OCI-LY1 (cell line): ENCODE results near the gene TMEM87A.
"Not testable (repeated sequence)": the region's sequence is repeated elsewhere in the genome, so short reads cannot be mapped to it uniquely, and the experiment has no call there.

ENCODE experiments used
- H2AFZ ChIP-seq: fragments of 200-600 bp; sonication (generic), shearing (Covaris generic); 2 replicates; pipeline ENCODE4 v1.6.0; 2014; ENCODE audit warnings: antibody characterized with exemption, mild to moderate bottlenecking, low read length
- H3F3A ChIP-seq: fragments of 200-600 bp; sonication (generic), shearing (Covaris generic); 2 replicates; pipeline ENCODE4 v1.6.0; 2014; ENCODE audit warnings: mild to moderate bottlenecking, antibody characterized with exemption, low read length, moderate library complexity; ENCODE audit not compliant: insufficient read depth
- H3K27ac ChIP-seq: fragments of 200-600 bp; sonication (generic); 2 replicates; pipeline ENCODE4 v1.5.1; 2014; ENCODE audit warnings: low read length, mixed run types, mild to moderate bottlenecking, low read depth; ENCODE audit not compliant: poor library complexity, severe bottlenecking
- H3K27me3 ChIP-seq: fragments of 200-600 bp; sonication (generic); 2 replicates; pipeline ENCODE4 v1.6.0; 2014; ENCODE audit warnings: antibody characterized with exemption, mild to moderate bottlenecking, low read length, moderate library complexity; ENCODE audit not compliant: insufficient read depth
- H3K36me3 ChIP-seq: fragments of 200-600 bp; sonication (generic); 2 replicates; pipeline ENCODE4 v1.6.1; 2014; ENCODE audit warnings: mild to moderate bottlenecking, antibody characterized with exemption, low read length, moderate library complexity, mixed read lengths; ENCODE audit not compliant: insufficient read depth
- H3K4me1 ChIP-seq: fragments of 200-600 bp; sonication (generic); 2 replicates; pipeline ENCODE4 v1.5.1; 2014; ENCODE audit warnings: mild to moderate bottlenecking, low read length, moderate library complexity; ENCODE audit not compliant: insufficient read depth, severe bottlenecking
- H3K4me2 ChIP-seq: fragments of 200-600 bp; sonication (generic), shearing (Covaris generic); 2 replicates; pipeline ENCODE4 v1.6.1; 2014; ENCODE audit warnings: low read length
- H3K4me3 ChIP-seq: fragments of 200-600 bp; sonication (generic); 2 replicates; pipeline ENCODE4 v1.5.1; 2014; ENCODE audit warnings: low read length, low read depth, mild to moderate bottlenecking, mixed read lengths; ENCODE audit not compliant: poor library complexity, severe bottlenecking
- H3K79me2 ChIP-seq: fragments of 200-600 bp; shearing (Covaris generic); 2 replicates; pipeline ENCODE4 v1.6.1; 2016; ENCODE audit warnings: mixed run types, low read length, mixed read lengths; ENCODE audit not compliant: insufficient read depth
- H3K9ac ChIP-seq: fragments of 200-600 bp; sonication (generic), shearing (Covaris generic); 2 replicates; pipeline ENCODE4 v1.6.1; 2014; ENCODE audit warnings: mild to moderate bottlenecking, low read length, mixed read lengths
- H3K9me2 ChIP-seq: fragments of 200-600 bp; sonication (generic), shearing (Covaris generic); 2 replicates; pipeline ENCODE4 v1.6.1; 2014; ENCODE audit warnings: low read depth, mild to moderate bottlenecking, low read length, mixed read lengths
- H3K9me3 ChIP-seq: fragments of 200-600 bp; shearing (Covaris generic); 2 replicates; pipeline ENCODE4 v1.6.1; 2014; ENCODE audit warnings: low read length, mixed read lengths
- H4K20me1 ChIP-seq: fragments of 200-600 bp; sonication (generic), shearing (Covaris generic); 2 replicates; pipeline ENCODE4 v1.6.0; 2016; ENCODE audit warnings: mild to moderate bottlenecking, low read length; ENCODE audit not compliant: insufficient read depth
- EZH2 ChIP-seq: fragments of 200-600 bp; sonication (generic), shearing (Covaris generic); IDR thresholded peaks from 2 replicates; pipeline ENCODE4 v1.8.0; 2017; ENCODE audit warnings: borderline replicate concordance, mixed run types, mild to moderate bottlenecking, antibody characterized with exemption, low read length, moderate library complexity, mixed read lengths
- TF ChIP-seq, protein P1 (sequence below): fragments of 200-600 bp; sonication (generic), shearing (Covaris generic); IDR thresholded peaks from 2 replicates; pipeline ENCODE4 v1.5.1; 2017; ENCODE audit warnings: mild to moderate bottlenecking, antibody characterized with exemption, low read length, moderate library complexity, mixed read lengths

Gene TMEM87A

DNA sequence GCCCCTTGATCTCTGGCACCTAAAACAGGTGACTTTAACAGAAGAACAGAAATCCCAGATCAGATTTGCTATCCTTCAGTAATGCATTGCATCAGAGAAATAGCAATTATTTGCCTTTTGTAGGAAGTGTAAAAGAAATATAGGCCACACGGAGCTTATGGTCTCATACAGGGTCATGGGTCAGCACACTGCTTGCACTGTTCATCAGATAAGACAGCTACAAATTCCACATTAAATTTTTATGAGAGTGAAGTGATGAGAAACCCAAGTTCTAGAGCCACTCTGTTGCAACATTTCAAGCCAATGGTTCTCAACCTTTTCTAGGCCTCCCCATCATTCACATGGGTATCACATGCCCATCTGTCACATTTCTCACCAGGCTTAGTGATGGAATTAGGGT lies 33.4 kb upstream of the TMEM87A start:
- H3K9me3 ChIP-seq: no peaks in the 10 kb centered on the region
- H3K27me3 ChIP-seq: no peaks in the 10 kb centered on the region
- no peaks in the 10 kb centered on the region for H3K9me2 ChIP-seq
- H4K20me1 ChIP-seq: no peaks in the 10 kb centered on the region
- H3K79me2 ChIP-seq: no peaks in the 10 kb centered on the region
- no peaks in the 10 kb centered on the region for H3K4me1 ChIP-seq
- no peak overlapping the region for H3K4me3 ChIP-seq
- no peaks in the 10 kb centered on the region for H3F3A ChIP-seq
- H3K9ac ChIP-seq: no peak overlapping the region
- H3K4me2 ChIP-seq: no peak overlapping the region
- no peak for TF ChIP-seq EZH2
- TF ChIP-seq, protein P1, sequence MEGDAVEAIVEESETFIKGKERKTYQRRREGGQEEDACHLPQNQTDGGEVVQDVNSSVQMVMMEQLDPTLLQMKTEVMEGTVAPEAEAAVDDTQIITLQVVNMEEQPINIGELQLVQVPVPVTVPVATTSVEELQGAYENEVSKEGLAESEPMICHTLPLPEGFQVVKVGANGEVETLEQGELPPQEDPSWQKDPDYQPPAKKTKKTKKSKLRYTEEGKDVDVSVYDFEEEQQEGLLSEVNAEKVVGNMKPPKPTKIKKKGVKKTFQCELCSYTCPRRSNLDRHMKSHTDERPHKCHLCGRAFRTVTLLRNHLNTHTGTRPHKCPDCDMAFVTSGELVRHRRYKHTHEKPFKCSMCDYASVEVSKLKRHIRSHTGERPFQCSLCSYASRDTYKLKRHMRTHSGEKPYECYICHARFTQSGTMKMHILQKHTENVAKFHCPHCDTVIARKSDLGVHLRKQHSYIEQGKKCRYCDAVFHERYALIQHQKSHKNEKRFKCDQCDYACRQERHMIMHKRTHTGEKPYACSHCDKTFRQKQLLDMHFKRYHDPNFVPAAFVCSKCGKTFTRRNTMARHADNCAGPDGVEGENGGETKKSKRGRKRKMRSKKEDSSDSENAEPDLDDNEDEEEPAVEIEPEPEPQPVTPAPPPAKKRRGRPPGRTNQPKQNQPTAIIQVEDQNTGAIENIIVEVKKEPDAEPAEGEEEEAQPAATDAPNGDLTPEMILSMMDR: no peak
- no peak overlapping the region for H3K27ac ChIP-seq
- no peak overlapping the region for H2AFZ ChIP-seq
- no peaks in the 10 kb centered on the region for H3K36me3 ChIP-seq

DNA sequence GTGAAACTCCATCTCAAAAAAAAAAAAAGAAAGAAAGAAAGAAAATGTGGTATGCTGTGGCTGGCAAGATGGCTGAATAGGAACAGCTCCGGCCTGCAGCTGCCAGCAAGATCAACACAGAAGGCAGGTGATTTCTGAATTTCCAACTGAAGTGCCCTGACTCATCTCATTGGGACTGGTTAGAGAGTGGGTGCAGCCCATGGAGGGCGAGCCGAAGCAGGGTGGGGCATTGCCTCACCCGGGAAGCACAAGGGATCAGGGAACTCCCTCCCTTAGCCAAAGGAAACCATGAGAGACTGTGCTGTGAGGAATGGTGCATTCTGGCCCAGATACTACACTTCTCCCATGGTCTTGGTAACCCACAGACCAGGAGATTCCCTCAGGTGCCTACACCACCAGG lies 27.8 kb upstream of the TMEM87A start:
- H4K20me1 ChIP-seq, H3K9me2 ChIP-seq, H3K4me3 ChIP-seq, H3K27ac ChIP-seq, H3K36me3 ChIP-seq, H3K27me3 ChIP-seq, H3K4me1 ChIP-seq, H3F3A ChIP-seq, H2AFZ ChIP-seq, H3K9ac ChIP-seq, H3K4me2 ChIP-seq, H3K79me2 ChIP-seq, H3K9me3 ChIP-seq: not testable (repeated sequence)

DNA sequence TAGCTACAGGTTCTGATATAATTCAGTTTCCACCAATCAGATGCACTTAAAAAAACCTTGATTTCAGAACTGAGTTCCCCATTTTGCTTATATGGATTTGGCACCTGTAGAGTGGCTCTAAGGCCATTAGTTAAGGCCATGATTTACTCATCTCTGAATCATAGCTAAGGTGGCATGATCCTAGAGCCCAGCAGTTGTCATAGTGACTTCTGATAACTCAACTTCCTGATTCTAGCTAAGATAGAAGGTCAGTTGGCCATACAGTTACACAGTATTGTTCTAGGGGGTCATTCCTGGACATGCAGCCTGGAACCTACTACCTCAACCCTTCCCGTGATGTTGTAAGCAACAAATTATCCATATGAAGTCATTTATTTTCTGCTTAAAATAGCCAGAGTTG lies 15.9 kb upstream of the TMEM87A start:
- no peak for TF ChIP-seq EZH2
- TF ChIP-seq, protein P1: no peak
- Histone ChIP-seq H3F3A (no peaks in the 10 kb centered on the region), H3K27ac (no peak overlapping the region), H3K9me2 (no peaks in the 10 kb centered on the region), H3K9ac (no peak overlapping the region), H2AFZ (no peak overlapping the region), H3K79me2 (no peaks in the 10 kb centered on the region), H3K4me1 (no peaks in the 10 kb centered on the region), H3K36me3 (no peaks in the 10 kb centered on the region), H3K4me2 (no peak overlapping the region), H4K20me1 (no peaks in the 10 kb centered on the region), H3K4me3 (no peak overlapping the region), H3K27me3 (no peaks in the 10 kb centered on the region), H3K9me3 (no peaks in the 10 kb centered on the region)

DNA sequence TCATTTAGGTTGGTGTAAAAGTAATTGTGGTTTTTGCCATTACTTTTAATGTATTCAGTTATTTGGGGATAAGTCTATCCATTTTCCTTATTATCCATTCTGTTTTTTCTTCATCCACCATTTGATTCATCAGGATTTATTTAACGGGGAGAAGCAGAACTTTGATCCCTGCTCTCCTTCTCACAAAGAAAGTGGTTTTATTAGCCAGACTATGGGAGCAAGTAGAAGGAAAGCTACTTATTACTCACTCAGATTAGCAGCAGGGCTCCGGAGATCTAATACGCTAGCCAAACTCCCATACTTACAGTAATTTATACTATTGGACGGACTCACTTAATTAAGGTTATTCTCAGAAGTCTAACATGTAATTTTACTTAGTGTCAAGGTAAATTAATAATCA lies 14.7 kb upstream of the TMEM87A start:
- no peak for TF ChIP-seq EZH2
- TF ChIP-seq, protein P1: no peak
- H2AFZ ChIP-seq: no peak overlapping the region
- H3K36me3 ChIP-seq: no peaks in the 10 kb centered on the region
- H3K9me3 ChIP-seq: no peaks in the 10 kb centered on the region
- no peaks in the 10 kb centered on the region for H3K27me3 ChIP-seq
- H4K20me1 ChIP-seq: no peaks in the 10 kb centered on the region
- H3K4me2 ChIP-seq: no peak overlapping the region
- H3K27ac ChIP-seq: no peak overlapping the region
- H3K79me2 ChIP-seq: no peaks in the 10 kb centered on the region
- no peaks in the 10 kb centered on the region for H3K4me1 ChIP-seq
- H3K9ac ChIP-seq: no peak overlapping the region
- no peak overlapping the region for H3K4me3 ChIP-seq
- H3F3A ChIP-seq: no peaks in the 10 kb centered on the region
- H3K9me2 ChIP-seq: no peaks in the 10 kb centered on the region
